SK-N-MC (cell line): ENCODE data around the gene CDK17.

Source experiments
- DNase-seq: peaks from one replicate; pipeline ENCODE4 v3.0.0-alpha.2; 2011; ENCODE audit warnings: low read depth, low spot score
- H3K27ac ChIP-seq: fragments of 200-600 bp; sonication (generic); 2 replicates; pipeline ENCODE4 v1.5.1; 2016; ENCODE audit warnings: mixed run types
- H3K36me3 ChIP-seq: fragments of 200-600 bp; sonication (generic); 2 replicates; pipeline ENCODE4 v1.6.1; 2017; ENCODE audit warnings: antibody characterized with exemption, low read length, mixed read lengths; ENCODE audit not compliant: insufficient read depth
- H3K4me3 ChIP-seq: fragments of 200-600 bp; sonication (generic); 2 replicates; pipeline ENCODE4 v1.5.1; 2016
- H3K9ac ChIP-seq: fragments of 200-600 bp; sonication (generic); 2 replicates; pipeline ENCODE4 v1.8.0; 2017; ENCODE audit warnings: mixed run types, mixed read lengths; ENCODE audit not compliant: insufficient read length
- H3K9me3 ChIP-seq: fragments of 200-600 bp; sonication (generic); 2 replicates; pipeline ENCODE4 v1.6.1; 2017; ENCODE audit warnings: low read depth, mild to moderate bottlenecking, antibody characterized with exemption, low read length, moderate library complexity, mixed read lengths
- EZH2 ChIP-seq: fragments of 200-600 bp; sonication (generic); IDR thresholded peaks from one replicate; pipeline ENCODE4 v1.6.1; 2017; ENCODE audit warnings: antibody characterized with exemption
- FOXP2 ChIP-seq: optimal IDR thresholded peaks from 2 replicates; pipeline ENCODE3; 2011; ENCODE audit warnings: mild to moderate bottlenecking, moderate library complexity; ENCODE audit not compliant: insufficient read depth; ENCODE audit errors: extremely low read length, control extremely low read depth
- POLR2AphosphoS5 ChIP-seq: IDR thresholded peaks from 2 replicates; pipeline ENCODE4 v1.6.1; 2012; ENCODE audit warnings: mild to moderate bottlenecking, low read depth, low read length, borderline replicate concordance

The CDK17 gene

GRCh38 chr12:96237035-96237434, 163.2 kb downstream of the CDK17 start:
- Histone ChIP-seq H3K9ac (no peak overlapping the region), H3K36me3 (no peaks in the 10 kb centered on the region), H3K27ac (no peak overlapping the region), H3K4me3 (no peak overlapping the region), H3K9me3 (no peaks in the 10 kb centered on the region)
- no peak for DNase-seq
- TF ChIP-seq POLR2AphosphoS5 (no peak), EZH2 (no peak), FOXP2 (no peak)

GRCh38 chr12:96236221-96236822, 163.9 kb downstream of the CDK17 start:
- Histone ChIP-seq H3K9me3 (no peaks in the 10 kb centered on the region), H3K27ac (no peak overlapping the region), H3K9ac (no peak overlapping the region), H3K4me3 (no peak overlapping the region), H3K36me3 (no peaks in the 10 kb centered on the region)
- TF ChIP-seq POLR2AphosphoS5 = no peak
- no peak for TF ChIP-seq EZH2
- no peak for TF ChIP-seq FOXP2
- no peak for DNase-seq

GRCh38 chr12:96235484-96235826, 164.8 kb downstream of the CDK17 start:
- DNase-seq = no peak
- H3K9ac ChIP-seq = no peak overlapping the region
- H3K36me3 ChIP-seq = no peaks in the 10 kb centered on the region
- H3K9me3 ChIP-seq = no peaks in the 10 kb centered on the region
- no peak overlapping the region for H3K27ac ChIP-seq
- no peak overlapping the region for H3K4me3 ChIP-seq
- TF ChIP-seq EZH2 (no peak), POLR2AphosphoS5 (no peak), FOXP2 (no peak)

GRCh38 chr12:96234591-96235483, 165.4 kb downstream of the CDK17 start:
- Histone ChIP-seq H3K36me3 (no peaks in the 10 kb centered on the region), H3K4me3 (no peak overlapping the region), H3K9me3 (no peaks in the 10 kb centered on the region), H3K9ac (no peak overlapping the region), H3K27ac (no peak overlapping the region)
- TF ChIP-seq EZH2 = no peak
- DNase-seq = no peak

- H3K36me3 ChIP-seq = no peaks in the 10 kb centered on the region
- DNase-seq = no peak
- H3K4me3 ChIP-seq = no peak overlapping the region
- TF ChIP-seq EZH2 (no peak), POLR2AphosphoS5 (no peak), FOXP2 (no peak)
- H3K27ac ChIP-seq = no peak overlapping the region
- no peaks in the 10 kb centered on the region for H3K9me3 ChIP-seq
- no peak overlapping the region for H3K9ac ChIP-seq
These were observed 166.2 kb downstream of the CDK17 start for GRCh38 chr12:96233939-96234461.

- TF ChIP-seq EZH2 (no peak), FOXP2 (no peak), POLR2AphosphoS5 (no peak)
- Histone ChIP-seq H3K27ac (no peak overlapping the region), H3K9ac (no peak overlapping the region), H3K36me3 (no peaks in the 10 kb centered on the region), H3K4me3 (no peak overlapping the region), H3K9me3 (no peaks in the 10 kb centered on the region)
- DNase-seq = no peak
These were observed 167.1 kb downstream of the CDK17 start for GRCh38 chr12:96233168-96233567.

GRCh38 chr12:96230646-96231045, 169.6 kb downstream of the CDK17 start:
- DNase-seq = no peak
- Histone ChIP-seq H3K27ac (no peak overlapping the region), H3K9ac (no peak overlapping the region), H3K4me3 (no peak overlapping the region), H3K36me3 (no peaks in the 10 kb centered on the region), H3K9me3 (no peaks in the 10 kb centered on the region)
- TF ChIP-seq FOXP2 (no peak), EZH2 (no peak), POLR2AphosphoS5 (no peak)

GRCh38 chr12:96228566-96229248, 171.5 kb downstream of the CDK17 start:
- Histone ChIP-seq H3K4me3 (no peak overlapping the region), H3K9ac (no peak overlapping the region), H3K36me3 (no peaks in the 10 kb centered on the region), H3K9me3 (no peaks in the 10 kb centered on the region), H3K27ac (no peak overlapping the region)
- no peak for TF ChIP-seq POLR2AphosphoS5
- TF ChIP-seq EZH2 = no peak
- no peak for TF ChIP-seq FOXP2
- DNase-seq = no peak
